Suprapubic skin (tissue), 4 donors: Measurements from ENCODE around the gene PSME3. TPM values are rescaled to one million over a fixed set of nuclear protein-coding genes. Genes with fewer than 3 reads are reported as not detected.
A peak's percentile ranks its signal among the peaks of the same experiment; 100 is the strongest.

Experiments used
- DNase-seq, 2 donors: peaks; one replicate each; pipeline ENCODE4 v3.0.0-alpha.2; 2019; ENCODE audit warnings: low spot score in 2 of 2
- H3K27ac ChIP-seq: fragments of 200-600 bp; sonication (generic); one replicate; pipeline ENCODE4 v1.5.1; 2019
- H3K27me3 ChIP-seq: fragments of 200-600 bp; sonication (generic); one replicate; pipeline ENCODE4 v1.5.1; 2019
- H3K36me3 ChIP-seq: fragments of 200-600 bp; sonication (generic); one replicate; pipeline ENCODE4 v1.5.1; 2019
- H3K4me1 ChIP-seq: fragments of 200-600 bp; sonication (generic); one replicate; pipeline ENCODE4 v1.5.1; 2019
- H3K4me3 ChIP-seq: fragments of 200-600 bp; sonication (generic); one replicate; pipeline ENCODE4 v1.5.1; 2019; ENCODE audit warnings: mild to moderate bottlenecking
- H3K9me3 ChIP-seq: fragments of 200-600 bp; sonication (generic); one replicate; pipeline ENCODE4 v1.5.1; 2019
- CTCF ChIP-seq, 2 donors: fragments of 200-600 bp in 1 of 2; fragments of 450-650 bp in 1 of 2; sonication (generic) in 1 of 2; IDR thresholded peaks; one replicate each; pipeline ENCODE4 v1.5.1; 2016 to 2019; ENCODE audit warnings: antibody characterized with exemption in 2 of 2, mild to moderate bottlenecking in 1 of 2, moderate library complexity in 1 of 2
- EP300 ChIP-seq: sonication (generic); formaldehyde crosslinking; IDR thresholded peaks from one replicate; pipeline ENCODE4 v1.6.1; 2017; ENCODE audit warnings: antibody characterized with exemption
- POLR2A ChIP-seq, 2 donors: fragments of 450-650 bp; IDR thresholded peaks; one replicate each; pipeline ENCODE4 v1.6.1; 2017; ENCODE audit warnings: antibody characterized with exemption in 2 of 2, mild to moderate bottlenecking in 2 of 2, moderate library complexity in 2 of 2
- POLR2AphosphoS5 ChIP-seq, 3 donors: sonication (generic); formaldehyde crosslinking; IDR thresholded peaks; one replicate each; pipeline ENCODE4 v1.6.1; 2017; ENCODE audit warnings: antibody characterized with exemption in 3 of 3
- WGBS: methylation state at CpG from one replicate; pipeline ENCODE4 v1.1.5; 2018; 5-methylcytosine and 5-hydroxymethylcytosine counted together
- total RNA-seq, 4 donors: library from RNA; depleted of rRNA; stranded (reverse); fragments of >200 nt; gene quantifications; one replicate each; pipeline ENCODE4 v1.1.0, GENCODE V29; 2016

Gene PSME3
- total RNA-seq, 4 donors from 2014 or later, result 47.0 to 106 (median 82.8) TPM

GRCh38 chr17:42791948-42792347 is 41.2 kb upstream of the PSME3 start:
- no peak overlapping the region for H3K4me3 ChIP-seq
- H3K27me3 ChIP-seq, result peaks cover 12% of the 10 kb centered on the region
- peaks cover 8% of the 10 kb centered on the region for H3K36me3 ChIP-seq
- DNase-seq, result no peak
- H3K27ac ChIP-seq, result no peak overlapping the region
- no peaks in the 10 kb centered on the region for H3K9me3 ChIP-seq
- WGBS, result 73% methylated on average over 2 of the region's 2 CpGs
- peaks cover 12% of the 10 kb centered on the region for H3K4me1 ChIP-seq
- no peak for TF ChIP-seq POLR2AphosphoS5 (IDR thresholded peaks at IDR 0.05)
- no peak for TF ChIP-seq EP300
- no peak for TF ChIP-seq CTCF (IDR thresholded peaks at IDR 0.05)
- no peak for TF ChIP-seq POLR2A (IDR thresholded peaks at IDR 0.05)

GRCh38 chr17:42792545-42792944 is 40.7 kb upstream of the PSME3 start:
- Histone ChIP-seq H3K36me3 (peaks cover 11% of the 10 kb centered on the region), H3K4me1 (peaks cover 18% of the 10 kb centered on the region), H3K9me3 (no peaks in the 10 kb centered on the region), H3K4me3 (no peak overlapping the region), H3K27ac (no peak overlapping the region), H3K27me3 (peaks cover 6% of the 10 kb centered on the region)
- DNase-seq, result no peak
- TF ChIP-seq POLR2AphosphoS5 (IDR thresholded peaks at IDR 0.05), result no peak
- TF ChIP-seq EP300, result no peak
- TF ChIP-seq POLR2A (IDR thresholded peaks at IDR 0.05), result no peak
- WGBS, result 74% methylated on average over 5 of the region's 5 CpGs

- TF ChIP-seq POLR2AphosphoS5 (IDR thresholded peaks at IDR 0.05), result no peak
- no peak for TF ChIP-seq EP300
- TF ChIP-seq POLR2A (IDR thresholded peaks at IDR 0.05), result no peak
- TF ChIP-seq CTCF (IDR thresholded peaks at IDR 0.05), result no peak
- DNase-seq, result no peak
- Histone ChIP-seq H3K27me3 (no peaks in the 10 kb centered on the region), H3K4me1 (peaks cover 29% of the 10 kb centered on the region), H3K9me3 (no peaks in the 10 kb centered on the region), H3K27ac (no peak overlapping the region), H3K4me3 (no peak overlapping the region), H3K36me3 (peaks cover 11% of the 10 kb centered on the region)
- WGBS, result 68% methylated on average over 4 of the region's 4 CpGs
Measured at GRCh38 chr17:42795061-42795460, 38.1 kb upstream of the PSME3 start.

GRCh38 chr17:42795465-42795864 is 37.7 kb upstream of the PSME3 start:
- H3K4me1 ChIP-seq, result peaks cover 29% of the 10 kb centered on the region
- H3K4me3 ChIP-seq, result no peak overlapping the region
- WGBS, result 73% methylated on average over 10 of the region's 10 CpGs
- peaks cover 11% of the 10 kb centered on the region for H3K36me3 ChIP-seq
- TF ChIP-seq POLR2A (IDR thresholded peaks at IDR 0.05) (no peak), CTCF (IDR thresholded peaks at IDR 0.05) (no peak), EP300 (no peak)
- H3K9me3 ChIP-seq, result no peaks in the 10 kb centered on the region
- H3K27me3 ChIP-seq, result no peaks in the 10 kb centered on the region
- H3K27ac ChIP-seq, result no peak overlapping the region
- DNase-seq, result no peak

GRCh38 chr17:42796066-42796758 is 37.0 kb upstream of the PSME3 start:
- Histone ChIP-seq H3K27ac (no peak overlapping the region), H3K36me3 (peaks cover 11% of the 10 kb centered on the region), H3K4me3 (no peak overlapping the region), H3K27me3 (no peaks in the 10 kb centered on the region), H3K4me1 (peaks cover 29% of the 10 kb centered on the region), H3K9me3 (no peaks in the 10 kb centered on the region)
- no peak for TF ChIP-seq EP300
- no peak for TF ChIP-seq POLR2A (IDR thresholded peaks at IDR 0.05)
- 90% methylated on average over 17 of the region's 18 CpGs for WGBS
- no peak for DNase-seq

- Histone ChIP-seq H3K4me3 (peak overlapping the region; percentile 77), H3K27ac (no peak overlapping the region), H3K9me3 (no peaks in the 10 kb centered on the region), H3K36me3 (peaks cover 11% of the 10 kb centered on the region), H3K27me3 (no peaks in the 10 kb centered on the region), H3K4me1 (peaks cover 29% of the 10 kb centered on the region)
- 77% methylated on average over 10 of the region's 10 CpGs for WGBS
- no peak for DNase-seq
- no peak for TF ChIP-seq EP300
- TF ChIP-seq POLR2A (IDR thresholded peaks at IDR 0.05), result no peak
- TF ChIP-seq POLR2AphosphoS5 (IDR thresholded peaks at IDR 0.05), result no peak
- no peak for TF ChIP-seq CTCF (IDR thresholded peaks at IDR 0.05)
Measured at GRCh38 chr17:42797067-42798007, 35.9 kb upstream of the PSME3 start.
